Activated naive CD8-positive, alpha-beta T cell treated with anti-CD3 and anti-CD28 coated beads, Interleukin-2, amount 50 U/mL, for 16 hours (primary cell): ENCODE results near the gene DDC.
"Not testable (repeated sequence)": the region's sequence is repeated elsewhere in the genome, so short reads cannot be mapped to it uniquely, and the experiment has no call there.

Experiments used
- DNase-seq: peaks from one replicate; pipeline ENCODE4 v3.0.0-alpha.2; 2020; ENCODE audit warnings: low read depth, low spot score

DDC gene

GRCh38 chr7:50458651-50459050, 106.6 kb downstream of the DDC start:
- DNase-seq: not testable (repeated sequence)

GRCh38 chr7:50456371-50457123, 108.7 kb downstream of the DDC start:
- DNase-seq: no peak

GRCh38 chr7:50455658-50456057, 109.5 kb downstream of the DDC start:
- DNase-seq: no peak

- no peak for DNase-seq
These were observed 110.2 kb downstream of the DDC start for GRCh38 chr7:50454968-50455367.

- DNase-seq: no peak
These were observed 114.6 kb downstream of the DDC start for GRCh38 chr7:50450590-50451032.

GRCh38 chr7:50449881-50450589, 115.2 kb downstream of the DDC start, which contains the start of gene FIGNL1:
Gene FIGNL1, minus strand, starts transcription at chr7:50450350. Its CDS starts 3,063 bp downstream, at chr7:50447287.
- DNase-seq: peak; percentile 63

- DNase-seq: no peak
These were observed 115.7 kb downstream of the DDC start for GRCh38 chr7:50449501-50449880.

- DNase-seq: no peak
These were observed 116.4 kb downstream of the DDC start for GRCh38 chr7:50448823-50449222.

- no peak for DNase-seq
These were observed 118.7 kb downstream of the DDC start for GRCh38 chr7:50446542-50446960.

- DNase-seq: no peak
These were observed 128.9 kb downstream of the DDC start for GRCh38 chr7:50436133-50436806.

GRCh38 chr7:50431722-50432305, 133.4 kb downstream of the DDC start:
- no peak for DNase-seq

GRCh38 chr7:50431316-50431715, 133.9 kb downstream of the DDC start:
- DNase-seq: no peak

GRCh38 chr7:50428911-50429310, 136.3 kb downstream of the DDC start:
- no peak for DNase-seq

GRCh38 chr7:50427518-50427917, 137.7 kb downstream of the DDC start:
- DNase-seq: no peak

- DNase-seq: no peak
These were observed 138.7 kb downstream of the DDC start for GRCh38 chr7:50426280-50427045.

GRCh38 chr7:50425318-50425717, 139.9 kb downstream of the DDC start:
- no peak for DNase-seq

- no peak for DNase-seq
These were observed 141.3 kb downstream of the DDC start for GRCh38 chr7:50423860-50424259.

GRCh38 chr7:50422858-50423257, 142.3 kb downstream of the DDC start:
- DNase-seq: no peak

- DNase-seq: no peak
These were observed 144.2 kb downstream of the DDC start for GRCh38 chr7:50421043-50421442.

- DNase-seq: no peak
These were observed 146.5 kb downstream of the DDC start for GRCh38 chr7:50418526-50419290.
